ENCODE data around the gene TRIOBP.

The TRIOBP gene

DNA sequence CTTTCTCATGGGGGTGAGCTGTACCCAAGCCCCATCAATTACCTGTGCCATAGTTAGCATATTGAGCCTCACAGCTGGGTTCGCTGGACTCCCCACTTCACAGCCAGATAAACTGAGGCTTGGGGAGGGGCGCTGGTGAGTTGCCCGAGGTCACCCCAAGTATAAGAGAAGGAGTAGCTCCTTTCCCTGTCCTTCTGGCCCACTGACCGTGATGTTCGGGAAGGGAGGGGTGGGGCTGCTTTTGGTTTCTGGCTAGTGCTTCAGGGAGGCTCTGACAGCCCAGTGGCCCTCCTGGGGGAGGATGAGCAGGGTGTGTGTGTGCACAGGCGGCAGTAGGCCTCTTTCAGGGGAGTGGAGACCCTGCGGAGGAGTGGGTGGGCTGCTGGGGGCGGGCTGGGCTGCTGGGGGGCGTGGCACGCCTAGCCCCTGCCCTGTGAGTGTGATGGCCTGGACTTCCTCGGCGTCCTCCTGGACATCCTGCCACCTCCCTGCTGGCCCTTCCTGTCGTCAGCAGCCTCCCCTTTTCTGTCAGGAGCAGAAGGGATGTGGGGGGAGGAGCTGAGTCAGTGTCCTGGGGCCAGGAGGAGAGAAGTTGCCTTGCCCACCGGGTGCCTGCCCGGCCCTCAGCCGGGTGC is 50.3 kb downstream of the TRIOBP start (continued):
- TF ChIP-seq, protein P1, sequence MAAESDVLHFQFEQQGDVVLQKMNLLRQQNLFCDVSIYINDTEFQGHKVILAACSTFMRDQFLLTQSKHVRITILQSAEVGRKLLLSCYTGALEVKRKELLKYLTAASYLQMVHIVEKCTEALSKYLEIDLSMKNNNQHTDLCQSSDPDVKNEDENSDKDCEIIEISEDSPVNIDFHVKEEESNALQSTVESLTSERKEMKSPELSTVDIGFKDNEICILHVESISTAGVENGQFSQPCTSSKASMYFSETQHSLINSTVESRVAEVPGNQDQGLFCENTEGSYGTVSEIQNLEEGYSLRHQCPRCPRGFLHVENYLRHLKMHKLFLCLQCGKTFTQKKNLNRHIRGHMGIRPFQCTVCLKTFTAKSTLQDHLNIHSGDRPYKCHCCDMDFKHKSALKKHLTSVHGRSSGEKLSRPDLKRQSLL (tag by site-specific recombination; IDR thresholded peaks at IDR 0.05): no peak
- TF ChIP-seq ZBTB48 (tag by site-specific recombination; IDR thresholded peaks at IDR 0.05) (no peak), RBAK (tag by site-specific recombination; IDR thresholded peaks at IDR 0.05) (no peak), GLIS2 (tag by site-specific recombination; IDR thresholded peaks at IDR 0.05) (peak; percentile 6; the same call in 1 of the 2 replicates), ZNF521 (tag by site-specific recombination; IDR thresholded peaks at IDR 0.05) (no peak), ZNF624 (tag by site-specific recombination; IDR thresholded peaks at IDR 0.05) (no peak), EGR2 (tag by site-specific recombination; IDR thresholded peaks at IDR 0.05; ENCODE audit: low read depth) (peak; percentile 14; the same call in 1 of the 2 replicates), ZNF202 (tag by site-specific recombination; IDR thresholded peaks at IDR 0.05; ENCODE audit: borderline replicate concordance) (no peak), ZNF529 (tag by site-specific recombination; IDR thresholded peaks at IDR 0.05; ENCODE audit: insufficient replicate concordance) (no peak), ZNF354C (tag by site-specific recombination; IDR thresholded peaks at IDR 0.05; ENCODE audit: borderline replicate concordance, low read depth) (no peak), ZNF560 (tag by site-specific recombination; IDR thresholded peaks at IDR 0.05; ENCODE audit: borderline replicate concordance) (no peak), ZNF768 (tag by site-specific recombination; IDR thresholded peaks at IDR 0.05) (no peak), YY2 (tag by site-specific recombination; IDR thresholded peaks at IDR 0.05) (no peak), ZNF610 (tag by site-specific recombination; IDR thresholded peaks at IDR 0.05; ENCODE audit: borderline replicate concordance) (no peak), ZNF777 (tag by site-specific recombination; IDR thresholded peaks at IDR 0.05; ENCODE audit: borderline replicate concordance) (no peak), ZSCAN30 (tag by site-specific recombination; IDR thresholded peaks at IDR 0.05) (no peak), ZEB2 (tag by site-specific recombination; IDR thresholded peaks at IDR 0.05) (no peak), ZNF571 (tag by site-specific recombination; IDR thresholded peaks at IDR 0.05) (no peak), ZNF23 (tag by site-specific recombination; IDR thresholded peaks at IDR 0.05; ENCODE audit: borderline replicate concordance) (no peak), ZNF335 (tag by site-specific recombination; conservative IDR thresholded peaks at IDR 0.05) (no peak), ZNF174 (tag by site-specific recombination; IDR thresholded peaks at IDR 0.05) (no peak), ZNF530 (tag by site-specific recombination; IDR thresholded peaks at IDR 0.05; ENCODE audit: low read depth) (no peak)
- TF ChIP-seq, protein P2, sequence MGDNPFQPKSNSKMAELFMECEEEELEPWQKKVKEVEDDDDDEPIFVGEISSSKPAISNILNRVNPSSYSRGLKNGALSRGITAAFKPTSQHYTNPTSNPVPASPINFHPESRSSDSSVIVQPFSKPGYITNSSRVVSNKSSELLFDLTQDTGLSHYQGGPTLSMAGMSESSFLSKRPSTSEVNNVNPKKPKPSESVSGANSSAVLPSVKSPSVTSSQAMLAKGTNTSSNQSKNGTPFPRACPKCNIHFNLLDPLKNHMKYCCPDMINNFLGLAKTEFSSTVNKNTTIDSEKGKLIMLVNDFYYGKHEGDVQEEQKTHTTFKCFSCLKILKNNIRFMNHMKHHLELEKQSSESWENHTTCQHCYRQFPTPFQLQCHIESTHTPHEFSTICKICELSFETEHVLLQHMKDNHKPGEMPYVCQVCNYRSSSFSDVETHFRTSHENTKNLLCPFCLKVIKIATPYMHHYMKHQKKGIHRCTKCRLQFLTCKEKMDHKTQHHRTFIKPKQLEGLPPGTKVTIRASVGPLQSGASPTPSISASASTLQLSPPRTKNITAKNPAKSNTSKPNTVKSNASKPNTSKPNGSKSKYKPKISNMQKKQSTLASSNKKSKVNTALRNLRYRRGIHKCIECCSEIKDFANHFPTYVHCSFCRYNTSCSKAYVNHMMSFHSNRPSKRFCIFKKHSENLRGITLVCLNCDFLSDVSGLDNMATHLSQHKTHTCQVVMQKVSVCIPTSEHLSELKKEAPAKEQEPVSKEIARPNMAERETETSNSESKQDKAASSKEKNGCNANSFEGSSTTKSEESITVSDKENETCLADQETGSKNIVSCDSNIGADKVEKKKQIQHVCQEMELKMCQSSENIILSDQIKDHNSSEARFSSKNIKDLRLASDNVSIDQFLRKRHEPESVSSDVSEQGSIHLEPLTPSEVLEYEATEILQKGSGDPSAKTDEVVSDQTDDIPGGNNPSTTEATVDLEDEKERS (tag by site-specific recombination; IDR thresholded peaks at IDR 0.05): no peak
- TF ChIP-seq, protein P3, sequence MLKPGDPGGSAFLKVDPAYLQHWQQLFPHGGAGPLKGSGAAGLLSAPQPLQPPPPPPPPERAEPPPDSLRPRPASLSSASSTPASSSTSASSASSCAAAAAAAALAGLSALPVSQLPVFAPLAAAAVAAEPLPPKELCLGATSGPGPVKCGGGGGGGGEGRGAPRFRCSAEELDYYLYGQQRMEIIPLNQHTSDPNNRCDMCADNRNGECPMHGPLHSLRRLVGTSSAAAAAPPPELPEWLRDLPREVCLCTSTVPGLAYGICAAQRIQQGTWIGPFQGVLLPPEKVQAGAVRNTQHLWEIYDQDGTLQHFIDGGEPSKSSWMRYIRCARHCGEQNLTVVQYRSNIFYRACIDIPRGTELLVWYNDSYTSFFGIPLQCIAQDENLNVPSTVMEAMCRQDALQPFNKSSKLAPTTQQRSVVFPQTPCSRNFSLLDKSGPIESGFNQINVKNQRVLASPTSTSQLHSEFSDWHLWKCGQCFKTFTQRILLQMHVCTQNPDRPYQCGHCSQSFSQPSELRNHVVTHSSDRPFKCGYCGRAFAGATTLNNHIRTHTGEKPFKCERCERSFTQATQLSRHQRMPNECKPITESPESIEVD (tag by site-specific recombination; IDR thresholded peaks at IDR 0.05): no peak
- TF ChIP-seq, protein P4, sequence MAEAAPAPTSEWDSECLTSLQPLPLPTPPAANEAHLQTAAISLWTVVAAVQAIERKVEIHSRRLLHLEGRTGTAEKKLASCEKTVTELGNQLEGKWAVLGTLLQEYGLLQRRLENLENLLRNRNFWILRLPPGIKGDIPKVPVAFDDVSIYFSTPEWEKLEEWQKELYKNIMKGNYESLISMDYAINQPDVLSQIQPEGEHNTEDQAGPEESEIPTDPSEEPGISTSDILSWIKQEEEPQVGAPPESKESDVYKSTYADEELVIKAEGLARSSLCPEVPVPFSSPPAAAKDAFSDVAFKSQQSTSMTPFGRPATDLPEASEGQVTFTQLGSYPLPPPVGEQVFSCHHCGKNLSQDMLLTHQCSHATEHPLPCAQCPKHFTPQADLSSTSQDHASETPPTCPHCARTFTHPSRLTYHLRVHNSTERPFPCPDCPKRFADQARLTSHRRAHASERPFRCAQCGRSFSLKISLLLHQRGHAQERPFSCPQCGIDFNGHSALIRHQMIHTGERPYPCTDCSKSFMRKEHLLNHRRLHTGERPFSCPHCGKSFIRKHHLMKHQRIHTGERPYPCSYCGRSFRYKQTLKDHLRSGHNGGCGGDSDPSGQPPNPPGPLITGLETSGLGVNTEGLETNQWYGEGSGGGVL (tag by site-specific recombination; IDR thresholded peaks at IDR 0.05): no peak
- TF ChIP-seq, protein P5, sequence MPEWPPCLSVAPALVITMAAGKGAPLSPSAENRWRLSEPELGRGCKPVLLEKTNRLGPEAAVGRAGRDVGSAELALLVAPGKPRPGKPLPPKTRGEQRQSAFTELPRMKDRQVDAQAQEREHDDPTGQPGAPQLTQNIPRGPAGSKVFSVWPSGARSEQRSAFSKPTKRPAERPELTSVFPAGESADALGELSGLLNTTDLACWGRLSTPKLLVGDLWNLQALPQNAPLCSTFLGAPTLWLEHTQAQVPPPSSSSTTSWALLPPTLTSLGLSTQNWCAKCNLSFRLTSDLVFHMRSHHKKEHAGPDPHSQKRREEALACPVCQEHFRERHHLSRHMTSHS (tag by site-specific recombination; IDR thresholded peaks at IDR 0.05): no peak
- TF ChIP-seq, protein P6, sequence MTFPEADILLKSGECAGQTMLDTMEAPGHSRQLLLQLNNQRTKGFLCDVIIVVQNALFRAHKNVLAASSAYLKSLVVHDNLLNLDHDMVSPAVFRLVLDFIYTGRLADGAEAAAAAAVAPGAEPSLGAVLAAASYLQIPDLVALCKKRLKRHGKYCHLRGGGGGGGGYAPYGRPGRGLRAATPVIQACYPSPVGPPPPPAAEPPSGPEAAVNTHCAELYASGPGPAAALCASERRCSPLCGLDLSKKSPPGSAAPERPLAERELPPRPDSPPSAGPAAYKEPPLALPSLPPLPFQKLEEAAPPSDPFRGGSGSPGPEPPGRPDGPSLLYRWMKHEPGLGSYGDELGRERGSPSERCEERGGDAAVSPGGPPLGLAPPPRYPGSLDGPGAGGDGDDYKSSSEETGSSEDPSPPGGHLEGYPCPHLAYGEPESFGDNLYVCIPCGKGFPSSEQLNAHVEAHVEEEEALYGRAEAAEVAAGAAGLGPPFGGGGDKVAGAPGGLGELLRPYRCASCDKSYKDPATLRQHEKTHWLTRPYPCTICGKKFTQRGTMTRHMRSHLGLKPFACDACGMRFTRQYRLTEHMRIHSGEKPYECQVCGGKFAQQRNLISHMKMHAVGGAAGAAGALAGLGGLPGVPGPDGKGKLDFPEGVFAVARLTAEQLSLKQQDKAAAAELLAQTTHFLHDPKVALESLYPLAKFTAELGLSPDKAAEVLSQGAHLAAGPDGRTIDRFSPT (tag by site-specific recombination; IDR thresholded peaks at IDR 0.05): no peak
- TF ChIP-seq, protein P7, sequence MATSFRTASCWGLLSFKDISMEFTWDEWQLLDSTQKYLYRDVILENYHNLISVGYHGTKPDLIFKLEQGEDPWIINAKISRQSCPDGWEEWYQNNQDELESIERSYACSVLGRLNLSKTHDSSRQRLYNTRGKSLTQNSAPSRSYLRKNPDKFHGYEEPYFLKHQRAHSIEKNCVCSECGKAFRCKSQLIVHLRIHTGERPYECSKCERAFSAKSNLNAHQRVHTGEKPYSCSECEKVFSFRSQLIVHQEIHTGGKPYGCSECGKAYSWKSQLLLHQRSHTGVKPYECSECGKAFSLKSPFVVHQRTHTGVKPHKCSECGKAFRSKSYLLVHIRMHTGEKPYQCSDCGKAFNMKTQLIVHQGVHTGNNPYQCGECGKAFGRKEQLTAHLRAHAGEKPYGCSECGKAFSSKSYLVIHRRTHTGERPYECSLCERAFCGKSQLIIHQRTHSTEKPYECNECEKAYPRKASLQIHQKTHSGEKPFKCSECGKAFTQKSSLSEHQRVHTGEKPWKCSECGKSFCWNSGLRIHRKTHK (tag by site-specific recombination; IDR thresholded peaks at IDR 0.05): no peak

Data from HEK293 (cell line).